Liver (tissue), 9 donors: ENCODE results near the gene SNHG17. TPM values are rescaled to one million over a fixed set of nuclear protein-coding genes. Genes with fewer than 3 reads are reported as not detected.
"Not testable (repeated sequence)": the region's sequence is repeated elsewhere in the genome, so short reads cannot be mapped to it uniquely, and the experiment has no call there.

Source experiments
- DNase-seq: peaks from one replicate; pipeline ENCODE4 v3.0.0-alpha.2; 2017; ENCODE audit warnings: low spot score
- H3K27ac ChIP-seq, 2 donors: one replicate each; pipeline ENCODE4 v1.7.0; 2013; ENCODE audit warnings: inconsistent platforms in 2 of 2, low read length in 2 of 2, control low read depth in 1 of 2, low read depth in 1 of 2, mild to moderate bottlenecking in 1 of 2
- H3K27me3 ChIP-seq, 4 donors: one replicate each; pipeline versions ENCODE4 v1.6.1 to v1.7.0; 2013; ENCODE audit warnings: low read length in 3 of 4, inconsistent platforms in 1 of 4, mild to moderate bottlenecking in 1 of 4, moderate library complexity in 1 of 4; ENCODE audit not compliant: control insufficient read depth in 4 of 4, insufficient read depth in 4 of 4
- H3K36me3 ChIP-seq, 4 donors: one replicate each; pipeline versions ENCODE4 v1.6.1 to v1.7.0; 2013; ENCODE audit warnings: low read length in 3 of 4, mild to moderate bottlenecking in 3 of 4, low read depth in 1 of 4, moderate library complexity in 1 of 4; ENCODE audit not compliant: control insufficient read depth in 4 of 4, insufficient read depth in 3 of 4
- H3K4me1 ChIP-seq, 4 donors: one replicate each; pipeline versions ENCODE4 v1.6.1 to v1.7.0; 2013; ENCODE audit warnings: low read length in 3 of 4, mild to moderate bottlenecking in 3 of 4, moderate library complexity in 1 of 4; ENCODE audit not compliant: control insufficient read depth in 4 of 4, insufficient read depth in 4 of 4
- H3K4me3 ChIP-seq, 3 donors: one replicate each; pipeline versions ENCODE4 v1.6.1 to v1.7.0; 2013; ENCODE audit warnings: low read length in 3 of 3, control low read depth in 1 of 3, low read depth in 1 of 3, mild to moderate bottlenecking in 1 of 3
- H3K9ac ChIP-seq, 2 donors: one replicate each; pipeline ENCODE4 v1.7.0; 2013; ENCODE audit warnings: low read length in 2 of 2, mild to moderate bottlenecking in 2 of 2, moderate library complexity in 2 of 2, control low read depth in 1 of 2, low read depth in 1 of 2
- H3K9me3 ChIP-seq, 4 donors: one replicate each; pipeline versions ENCODE4 v1.6.1 to v1.7.0; 2013; ENCODE audit warnings: low read length in 3 of 4; ENCODE audit not compliant: control insufficient read depth in 4 of 4
- CTCF ChIP-seq: fragments of 150-350 bp; IDR thresholded peaks from 2 replicates; pipeline ENCODE4 v1.5.1; 2017; ENCODE audit warnings: improper control_type of control experiment, low read depth, low read length; ENCODE audit not compliant: missing input control
- EGR1 ChIP-seq, 2 donors: IDR thresholded peaks; 2 replicates each; pipeline ENCODE4 v1.6.1; 2016 to 2018; ENCODE audit warnings: antibody characterized with exemption in 2 of 2, low read depth in 2 of 2
- FOXA1 ChIP-seq: IDR thresholded peaks from 2 replicates; pipeline ENCODE4 v1.6.1; 2016; ENCODE audit warnings: antibody characterized with exemption
- FOXA2 ChIP-seq: IDR thresholded peaks from 2 replicates; pipeline ENCODE4 v1.6.1; 2016; ENCODE audit warnings: antibody characterized with exemption
- GABPA ChIP-seq, 2 donors: IDR thresholded peaks in 1 of 2; conservative IDR thresholded peaks in 1 of 2; 2 replicates each; pipeline ENCODE4 v1.6.1; 2016; ENCODE audit warnings: antibody characterized with exemption in 2 of 2, mild to moderate bottlenecking in 1 of 2, moderate library complexity in 1 of 2
- HNF4G ChIP-seq: IDR thresholded peaks from 2 replicates; pipeline ENCODE4 v1.6.1; 2016; ENCODE audit warnings: antibody characterized with exemption
- JUND ChIP-seq, 2 donors: IDR thresholded peaks; 2 replicates each; pipeline ENCODE4 v1.6.1; 2016; ENCODE audit warnings: antibody characterized with exemption in 2 of 2
- MAX ChIP-seq: IDR thresholded peaks from 2 replicates; pipeline ENCODE4 v1.6.1; 2016; ENCODE audit warnings: antibody characterized with exemption
- NR2F2 ChIP-seq: IDR thresholded peaks from 2 replicates; pipeline ENCODE4 v1.6.1; 2016; ENCODE audit warnings: antibody characterized with exemption
- RAD21 ChIP-seq, 2 donors: IDR thresholded peaks; 2 replicates each; pipeline ENCODE4 v1.6.1; 2016; ENCODE audit warnings: antibody characterized with exemption in 2 of 2, mild to moderate bottlenecking in 2 of 2
- REST ChIP-seq: IDR thresholded peaks from 2 replicates; pipeline ENCODE4 v1.6.1; 2016; ENCODE audit warnings: antibody characterized with exemption, mild to moderate bottlenecking
- RXRA ChIP-seq, 2 donors: IDR thresholded peaks; 2 replicates each; pipeline ENCODE4 v1.6.1; 2017 to 2018; ENCODE audit warnings: antibody characterized with exemption in 2 of 2, mild to moderate bottlenecking in 1 of 2
- SP1 ChIP-seq: IDR thresholded peaks from 2 replicates; pipeline ENCODE4 v1.6.1; 2018; ENCODE audit warnings: antibody characterized with exemption, mild to moderate bottlenecking
- TAF1 ChIP-seq: conservative IDR thresholded peaks from 2 replicates; pipeline ENCODE4 v1.6.1; 2016; ENCODE audit warnings: antibody characterized with exemption, mild to moderate bottlenecking
- ZBTB33 ChIP-seq: IDR thresholded peaks from 2 replicates; pipeline ENCODE4 v1.6.1; 2016; ENCODE audit warnings: antibody characterized with exemption
- WGBS: extraction: QIAGEN DNeasy Blood & Tissue Kit; methylation state at CpG from one replicate; pipeline ENCODE4 v1.1.7; 2013; 5-methylcytosine and 5-hydroxymethylcytosine counted together
- polyA plus RNA-seq, 2 donors: library from polyadenylated mRNA; stranded (reverse) in 1 of 2; unstranded in 1 of 2; fragments of 200-250 nt in 1 of 2; fragments of >200 nt in 1 of 2; fragmentation: Nextera tagmentation in 1 of 2; extraction: Ambion mirVana in 1 of 2; gene quantifications; one replicate each; pipeline versions ENCODE4 v1.2.1 to v1.2.3, GENCODE V29; 2013 to 2015
- total RNA-seq, 2 donors: library from RNA; depleted of rRNA; stranded (reverse); fragments of >200 nt; gene quantifications; one replicate each; pipeline ENCODE4 v1.2.3, GENCODE V29; 2014
- donor health status: healthy.
- donor health status: healthy.
- donor health status: healthy.
- donor health status: healthy.
- donor health status: healthy.

Gene SNHG17
- total and polyA plus RNA-seq, 4 donors = 6.3 to 24.6 (median 14.0) TPM

- no peaks in the 10 kb centered on the region for H3K27me3 ChIP-seq
- H3K9ac ChIP-seq = no peak overlapping the region
- TF ChIP-seq SP1 = no peak
- TF ChIP-seq CTCF = no peak
- TF ChIP-seq GABPA (IDR thresholded peaks at IDR 0.05 in 1 of 2, conservative IDR thresholded peaks at IDR 0.05 in 1 of 2) = no peak
- H3K27ac ChIP-seq = no peak overlapping the region
- WGBS = 94% methylated on average over 9 of the region's 9 CpGs
- H3K9me3 ChIP-seq = no peaks in the 10 kb centered on the region
- H3K4me3 ChIP-seq = no peak overlapping the region
- H3K4me1 ChIP-seq = no peaks in the 10 kb centered on the region
- no peak for DNase-seq
- peaks cover 0 to 19% (median 9%) of the 10 kb centered on the region in 4 donors for H3K36me3 ChIP-seq
These were observed 22.1 kb downstream of the SNHG17 start for GRCh38 chr20:38412877-38413577.

- not testable (repeated sequence) for H3K9me3 ChIP-seq, H3K4me3 ChIP-seq, H3K4me1 ChIP-seq, DNase-seq, H3K27ac ChIP-seq, H3K36me3 ChIP-seq, H3K9ac ChIP-seq, H3K27me3 ChIP-seq
- WGBS = 93% methylated on average over 9 of the region's 9 CpGs
These were observed 27.3 kb downstream of the SNHG17 start for GRCh38 chr20:38407822-38408221.

GRCh38 chr20:38407321-38407720 is 27.8 kb downstream of the SNHG17 start:
- H3K36me3 ChIP-seq = peaks cover 0 to 4% (median 0%) of the 10 kb centered on the region in 4 donors
- no peaks in the 10 kb centered on the region for H3K27me3 ChIP-seq
- TF ChIP-seq FOXA1 (no peak), TAF1 (no peak), JUND (IDR thresholded peaks at IDR 0.05) (no peak), MAX (no peak), CTCF (no peak), RXRA (IDR thresholded peaks at IDR 0.05) (no peak), REST (no peak), RAD21 (IDR thresholded peaks at IDR 0.05) (no peak), ZBTB33 (no peak), EGR1 (IDR thresholded peaks at IDR 0.05; ENCODE audit: low read depth in 2 of 2) (no peak), FOXA2 (no peak), NR2F2 (no peak), HNF4G (no peak), GABPA (IDR thresholded peaks at IDR 0.05 in 1 of 2, conservative IDR thresholded peaks at IDR 0.05 in 1 of 2) (no peak), SP1 (no peak)
- DNase-seq = no peak
- no peak overlapping the region for H3K4me3 ChIP-seq
- H3K4me1 ChIP-seq = no peaks in the 10 kb centered on the region
- H3K9me3 ChIP-seq = no peaks in the 10 kb centered on the region
- WGBS = 97% methylated on average over 29 of the region's 29 CpGs
- no peak overlapping the region for H3K27ac ChIP-seq
- H3K9ac ChIP-seq = no peak overlapping the region
